ENCODE results near the gene LHFPL6. TPM values are rescaled to one million over a fixed set of nuclear protein-coding genes. Genes with fewer than 3 reads are reported as not detected.

LHFPL6 gene
- total RNA-seq, 2 donors from 2014 or later = 58.2 to 67.2 TPM

DNA sequence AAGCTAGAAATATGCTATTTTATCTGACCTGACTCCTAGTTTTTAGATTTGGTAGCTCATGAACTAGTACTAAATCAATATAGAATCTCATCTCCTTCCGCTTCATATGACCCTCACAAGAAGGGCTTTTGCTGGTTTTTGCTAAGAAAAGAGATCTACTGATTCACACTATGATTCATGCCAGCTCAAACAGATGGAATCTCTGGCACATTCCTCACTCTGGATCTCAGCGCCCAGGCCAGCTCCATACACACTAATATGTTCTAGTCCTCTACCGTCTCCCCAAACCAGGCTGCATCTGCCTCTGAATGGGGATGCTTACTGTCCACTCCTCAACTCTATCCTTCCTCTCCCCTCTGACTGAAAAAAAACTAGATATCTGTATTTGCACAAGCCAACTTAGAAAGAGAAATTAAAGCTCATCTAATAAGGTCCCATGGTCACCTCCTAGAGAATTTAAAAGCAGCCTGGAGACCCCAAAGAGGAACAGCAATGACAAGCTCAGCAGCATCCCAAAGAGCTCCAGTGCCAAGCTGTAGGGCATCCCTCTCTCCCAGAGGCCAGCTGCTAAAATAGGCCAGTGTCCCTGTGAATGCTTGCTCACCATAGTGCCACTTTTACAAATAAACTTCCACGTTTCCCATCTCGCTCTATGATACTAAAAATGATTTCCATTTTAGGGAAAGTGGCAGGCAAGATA lies 74.9 kb downstream of the LHFPL6 start:
- intact Hi-C loops (cut with DNase I) = no loop called here
- ATAC-seq = peak; percentile 36 to 93
- no peak for DNase-seq

- intact Hi-C loops (cut with DNase I) = no loop called here
- ATAC-seq (no peak), DNase-seq (no peak)
Observed at GRCh38 chr13:39527301-39527700, 75.7 kb downstream of the LHFPL6 start.

DNA sequence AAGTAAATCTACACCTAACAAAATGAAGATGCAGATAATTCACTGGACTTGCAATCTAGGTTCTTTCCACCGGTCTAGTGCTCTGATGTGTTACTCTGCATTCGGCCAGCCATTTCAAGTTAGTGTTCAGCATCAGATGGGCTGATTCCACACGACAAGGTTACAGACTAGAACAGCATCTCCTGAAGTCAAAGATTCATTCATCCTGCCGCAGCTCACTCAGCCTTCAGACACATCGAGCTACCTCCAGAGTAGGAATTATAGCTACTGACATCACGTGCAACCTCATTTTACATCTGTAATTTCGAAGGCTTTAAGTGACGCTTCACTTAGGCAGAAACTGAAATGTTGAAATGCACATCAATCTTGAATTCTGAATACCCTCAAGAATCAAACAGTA lies 76.5 kb downstream of the LHFPL6 start:
- intact Hi-C loops (cut with DNase I) = no loop called here
- ATAC-seq (no peak), DNase-seq (no peak)

DNA sequence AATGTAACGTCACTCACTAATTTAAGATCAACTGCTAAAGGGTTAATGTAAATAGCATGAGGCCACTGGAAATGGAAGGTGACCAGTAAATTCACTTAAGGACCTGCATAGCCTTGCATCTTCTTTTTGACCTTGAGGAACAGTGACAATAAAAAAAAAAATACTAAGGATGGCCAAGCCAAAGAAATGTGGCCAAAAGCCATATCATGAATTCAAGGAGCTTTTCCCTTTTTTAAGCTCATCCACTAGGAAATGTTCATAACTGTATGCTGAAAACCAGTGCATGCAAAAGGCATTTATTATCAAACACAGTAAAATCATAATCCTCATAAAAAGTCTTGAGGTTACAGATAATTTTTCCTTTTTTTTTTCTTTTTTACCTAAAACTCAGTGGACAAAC lies 77.5 kb downstream of the LHFPL6 start:
- no peak for ATAC-seq
- intact Hi-C loops (cut with DNase I) = no loop called here

DNA sequence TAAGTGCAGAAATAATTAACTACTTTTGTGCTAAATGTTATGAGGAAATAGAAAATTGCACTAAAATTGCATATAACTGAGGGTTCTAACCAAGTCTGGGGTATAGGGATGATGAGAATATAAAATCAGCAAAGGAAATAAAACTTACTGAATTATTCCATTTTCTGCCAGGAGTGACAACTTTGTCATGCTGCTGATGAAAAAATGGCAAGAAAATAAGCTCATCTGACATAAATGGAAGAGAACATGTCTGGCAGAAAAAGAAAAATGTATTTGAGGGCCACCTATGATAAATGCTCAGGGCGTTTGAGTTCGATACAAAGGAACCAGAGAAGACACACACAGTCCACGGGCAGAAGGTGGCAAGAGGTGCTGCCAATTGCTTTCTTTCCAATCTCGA lies 78.2 kb downstream of the LHFPL6 start:
- intact Hi-C loops (cut with DNase I) = no loop called here
- no peak for ATAC-seq
- no peak for DNase-seq

More for the DNA sequence above, 77.5 kb downstream of the LHFPL6 start:
- DNase-seq = no peak

DNA sequence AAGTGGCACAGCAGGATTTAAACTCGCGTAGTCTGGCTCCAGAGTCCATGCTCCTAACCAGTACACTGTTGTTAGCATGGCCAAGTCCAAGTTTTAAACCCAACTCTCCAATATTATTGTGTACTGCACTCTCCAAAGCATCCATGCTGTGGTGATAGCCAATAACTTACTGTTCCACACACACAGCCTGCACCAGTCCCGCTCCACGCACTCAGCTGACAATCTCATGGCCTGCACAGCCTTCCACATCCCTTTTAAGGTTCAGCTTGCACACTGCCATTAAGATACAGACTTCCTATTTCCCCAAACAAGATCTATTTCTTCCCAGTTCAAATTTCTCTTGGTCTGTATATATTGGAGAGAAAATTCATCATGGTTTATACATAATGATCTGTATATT lies 80.7 kb downstream of the LHFPL6 start:
- no peak for DNase-seq
- intact Hi-C loops (cut with DNase I) = no loop called here
- no peak for ATAC-seq

GRCh38 chr13:39521701-39522100 lies 81.3 kb downstream of the LHFPL6 start:
- intact Hi-C loops (cut with DNase I) = no loop called here
- DNase-seq = no peak
- ATAC-seq = peak in 1 of 2 donors; percentile 12

GRCh38 chr13:39516096-39516495 lies 86.9 kb downstream of the LHFPL6 start:
- intact Hi-C loops (cut with DNase I) = loop anchor here in 1 of 2 donors (10.0 kb wide), 1 partner anchor 71 kb away; no protein-coding TSS in a partner anchor
- peak; percentile 25 for DNase-seq
- peak; percentile 91 for ATAC-seq

DNA sequence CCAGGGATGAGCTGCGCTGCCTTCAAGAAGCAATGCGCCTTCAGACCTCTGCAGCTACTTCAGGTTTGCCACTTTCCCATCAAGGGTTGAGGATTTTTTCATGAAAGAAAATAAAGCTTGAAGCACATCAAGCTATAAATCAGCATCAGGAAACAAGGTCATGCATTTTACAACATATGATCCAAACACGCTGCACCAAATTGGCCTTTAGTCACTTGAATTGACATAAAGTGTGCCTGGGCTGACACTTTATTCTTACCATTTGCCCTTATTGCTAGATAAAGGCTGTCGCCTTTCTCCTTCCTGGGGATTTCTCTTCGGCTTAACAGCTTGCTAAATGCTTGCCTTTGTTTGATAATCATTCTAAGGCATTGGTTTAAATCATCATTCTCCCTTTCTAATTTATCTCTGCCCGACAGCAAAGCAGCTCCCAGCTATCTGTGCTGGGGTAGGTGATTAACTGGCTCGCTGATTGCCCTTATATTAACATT lies 87.7 kb downstream of the LHFPL6 start:
- intact Hi-C loops (cut with DNase I) = loop anchor here in 1 of 2 donors (10.0 kb wide), 1 partner anchor 70 kb away; no protein-coding TSS in a partner anchor
- no peak for ATAC-seq

DNA sequence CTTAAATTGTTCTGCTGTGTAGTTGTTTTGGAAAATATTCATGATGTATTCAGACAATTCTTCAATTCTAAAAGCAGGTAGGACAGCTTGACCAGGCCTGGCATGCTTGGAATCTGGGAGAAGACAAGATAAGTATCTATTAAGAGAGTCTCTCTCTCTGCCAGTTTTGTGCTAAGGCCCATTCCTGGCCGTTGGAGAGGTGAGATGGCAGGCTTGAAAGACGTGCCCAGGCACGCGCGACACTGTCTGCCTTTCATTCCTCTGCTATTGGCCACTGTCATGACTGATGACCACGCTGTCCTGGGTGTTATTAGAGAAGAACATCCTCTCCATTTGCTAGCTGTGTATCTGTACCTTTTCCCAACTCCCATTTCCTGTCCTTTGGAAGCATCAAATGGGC lies 90.3 kb downstream of the LHFPL6 start:
- no peak for DNase-seq
- peak in 1 of 2 donors; percentile 52 for ATAC-seq
- intact Hi-C loops (cut with DNase I) = loop anchor here in 1 of 2 donors (10.0 kb wide), 1 partner anchor 68 kb away; no protein-coding TSS in a partner anchor

More for the DNA sequence above, 87.7 kb downstream of the LHFPL6 start:
- DNase-seq = no peak

DNA sequence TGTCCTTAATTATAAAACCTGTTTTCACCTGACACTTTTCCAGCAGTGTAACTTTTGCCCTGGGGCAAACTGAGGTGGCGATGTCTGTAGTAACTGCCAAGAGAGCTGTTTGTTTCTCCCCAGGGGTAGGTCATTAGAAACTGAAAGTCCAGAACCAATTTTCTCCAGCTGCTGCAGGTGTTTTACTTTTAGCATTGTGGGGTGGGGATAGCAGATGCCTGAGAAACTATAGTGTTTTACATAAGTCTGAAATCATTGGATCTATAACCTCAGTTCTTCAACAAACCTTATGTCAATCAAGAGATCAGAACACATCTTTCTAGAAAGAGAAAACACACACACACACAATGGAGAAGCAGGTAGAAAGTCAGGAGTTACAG lies 92.7 kb downstream of the LHFPL6 start:
- intact Hi-C loops (cut with DNase I) = loop anchor here in 1 of 2 donors (10.0 kb wide), 1 partner anchor 66 kb away; no protein-coding TSS in a partner anchor
- no peak for ATAC-seq

DNA sequence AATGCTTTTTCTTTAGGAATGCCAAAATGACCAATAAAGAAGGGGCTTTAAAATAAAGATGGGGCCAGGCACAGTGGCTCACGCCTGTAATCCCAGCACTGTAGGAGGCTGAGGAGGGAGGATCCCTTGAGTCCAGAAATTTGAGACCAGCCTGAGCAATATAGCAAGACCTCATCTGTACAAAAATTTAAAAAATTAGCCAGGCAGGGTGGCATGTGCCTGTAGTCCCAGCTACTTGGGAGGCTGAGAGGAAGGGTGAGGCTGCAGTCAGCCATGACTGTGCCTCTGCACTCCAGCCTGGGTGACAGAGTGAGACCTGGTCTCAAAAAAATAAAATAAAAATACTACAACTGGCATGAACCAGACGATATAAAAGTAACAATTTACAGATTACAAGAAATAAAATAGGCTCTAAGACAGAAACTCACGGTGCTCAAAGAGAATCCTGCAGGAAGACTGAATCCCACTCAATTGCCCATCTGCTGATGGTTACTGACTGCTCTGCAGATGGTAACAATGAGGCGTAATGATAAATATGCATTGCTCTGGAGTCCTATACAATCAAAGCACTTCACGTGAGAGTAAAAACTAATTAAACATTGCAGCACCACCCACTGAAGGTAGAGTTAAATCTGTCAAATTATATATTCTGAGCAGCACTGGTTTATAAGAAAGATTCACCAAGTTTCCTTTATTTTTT lies 93.2 kb downstream of the LHFPL6 start:
- intact Hi-C loops (cut with DNase I) = loop anchor here in 1 of 2 donors (10.0 kb wide), 1 partner anchor 65 kb away; no protein-coding TSS in a partner anchor
- ATAC-seq (no peak), DNase-seq (no peak)

More for the DNA sequence above, 92.7 kb downstream of the LHFPL6 start:
- no peak for DNase-seq

- intact Hi-C loops (cut with DNase I) = no loop called here
- ATAC-seq (no peak), DNase-seq (no peak)
Observed at GRCh38 chr13:39506559-39507390, 96.2 kb downstream of the LHFPL6 start.

GRCh38 chr13:39505151-39505550 lies 97.8 kb downstream of the LHFPL6 start:
- intact Hi-C loops (cut with DNase I) = no loop called here
- no peak for ATAC-seq
- no peak for DNase-seq

GRCh38 chr13:39503048-39503447 lies 99.9 kb downstream of the LHFPL6 start:
- intact Hi-C loops (cut with DNase I) = no loop called here
- DNase-seq (no peak), ATAC-seq (no peak)

DNA sequence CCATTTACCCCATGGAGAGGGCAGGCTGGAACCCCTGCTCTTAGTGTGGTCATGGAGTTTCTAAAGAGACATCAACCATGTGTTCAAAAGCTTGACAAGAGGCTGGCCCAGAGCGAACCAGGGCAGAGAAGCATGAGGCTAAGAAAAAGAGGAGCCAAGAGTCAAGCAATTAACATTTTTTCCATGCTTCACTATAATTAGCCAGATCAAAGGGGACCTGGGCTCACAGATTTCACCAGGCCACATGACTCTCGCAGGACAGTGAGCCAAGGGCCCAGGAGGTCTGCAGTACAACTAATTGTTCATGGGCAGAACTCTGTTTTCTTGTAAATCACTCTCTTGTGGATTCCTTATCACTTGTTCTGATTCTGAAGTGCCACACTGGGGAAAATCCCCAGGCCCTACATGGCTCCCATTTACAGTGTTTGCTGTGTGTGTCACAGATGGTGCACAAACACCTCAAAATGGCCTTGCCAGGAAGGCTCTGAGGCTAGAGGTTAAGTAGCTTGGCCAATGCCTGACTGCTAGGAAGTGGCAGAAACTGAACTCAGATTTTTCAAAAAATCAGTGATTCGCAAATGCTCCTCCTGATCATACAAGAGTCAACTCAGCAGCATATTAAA lies 101.2 kb downstream of the LHFPL6 start:
- ATAC-seq (peak; percentile 79 to 91), DNase-seq (peak; percentile 29)
- intact Hi-C loops (cut with DNase I) = no loop called here

- intact Hi-C loops (cut with DNase I) = no loop called here
- DNase-seq (no peak), ATAC-seq (no peak)
Observed at GRCh38 chr13:39499604-39500003, 103.4 kb downstream of the LHFPL6 start.

GRCh38 chr13:39498471-39499114 lies 104.4 kb downstream of the LHFPL6 start:
- ATAC-seq (no peak), DNase-seq (no peak)
- intact Hi-C loops (cut with DNase I) = no loop called here
